HTERT RPE-1 (cell line): Measurements from ENCODE around the gene CREG2.
"Not testable (repeated sequence)": the region's sequence is repeated elsewhere in the genome, so short reads cannot be mapped to it uniquely, and the experiment has no call there.

Source experiments
- in situ Hi-C: fragments of 300-500 bp; cut with MboI; formaldehyde crosslinking; loops from 4 replicates; pipeline ENCODE4 v1.14.3; 2020; ENCODE audit warnings: low sequenced_read_pairs

Gene CREG2

GRCh38 chr2:101352631-101353030 is 34.7 kb downstream of the CREG2 start:
- in situ Hi-C loops: not testable (repeated sequence)

GRCh38 chr2:101351207-101351606 is 36.1 kb downstream of the CREG2 start:
- in situ Hi-C loops: no loop called here

- in situ Hi-C loops: no loop called here
Observed at GRCh38 chr2:101349893-101350662, 37.2 kb downstream of the CREG2 start.

DNA sequence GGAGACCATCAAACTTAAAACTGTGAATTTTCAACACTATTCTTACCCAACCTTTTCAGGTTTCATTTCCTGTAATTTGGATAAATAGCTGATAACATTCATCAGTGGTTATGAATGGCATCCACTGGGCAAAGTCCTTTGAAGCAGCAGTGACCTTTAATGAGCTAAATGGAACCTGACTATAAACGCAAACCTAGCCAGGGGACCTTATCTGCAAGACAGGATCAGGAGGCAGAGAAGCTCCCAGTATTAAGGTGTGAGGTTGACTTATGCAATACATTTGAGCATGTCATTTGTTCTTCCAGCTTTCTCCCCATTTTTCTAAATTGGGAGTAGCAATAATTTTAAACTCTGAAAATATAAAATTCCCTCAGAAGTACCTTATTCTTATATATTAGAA is 38.4 kb downstream of the CREG2 start:
- in situ Hi-C loops: no loop called here

GRCh38 chr2:101346909-101347308 is 40.4 kb downstream of the CREG2 start:
- in situ Hi-C loops: no loop called here

DNA sequence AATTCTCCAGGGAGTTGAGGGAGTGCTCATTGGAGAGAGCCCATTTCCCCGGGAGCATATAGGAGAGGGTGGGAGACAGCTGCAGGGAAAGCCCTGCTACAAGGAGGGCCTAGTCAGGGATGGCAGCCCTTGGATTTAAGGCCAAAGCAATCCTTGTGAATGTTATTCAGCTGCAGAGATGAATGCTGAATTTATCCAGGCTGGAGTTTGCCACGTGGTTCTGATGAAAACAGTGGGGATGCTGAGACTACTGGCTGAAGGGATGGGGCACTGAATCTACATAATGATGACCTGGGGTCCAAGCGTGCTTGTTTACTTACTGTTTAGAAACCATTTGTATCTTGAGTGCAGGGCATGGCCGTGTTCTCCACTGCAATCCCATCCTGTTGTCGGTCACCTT is 43.2 kb downstream of the CREG2 start:
- in situ Hi-C loops: no loop called here

DNA sequence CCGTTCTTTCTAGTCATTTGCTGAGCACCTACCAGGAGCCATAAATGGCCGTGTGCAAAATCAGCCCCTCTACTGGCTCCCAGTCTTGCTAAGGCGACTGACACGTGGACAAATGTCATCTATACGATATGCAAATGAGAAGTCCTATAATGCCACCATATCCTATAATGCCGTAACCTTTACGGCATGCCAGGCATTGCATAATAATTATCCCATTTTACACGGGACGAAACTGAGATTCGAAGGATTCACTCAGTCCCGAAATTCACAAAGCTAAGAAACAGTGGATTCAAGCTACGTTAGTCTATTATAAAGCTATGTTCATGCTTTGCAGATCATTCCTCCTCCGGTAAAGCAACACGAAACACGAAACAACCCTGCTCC is 44.7 kb downstream of the CREG2 start:
- in situ Hi-C loops: no loop called here

DNA sequence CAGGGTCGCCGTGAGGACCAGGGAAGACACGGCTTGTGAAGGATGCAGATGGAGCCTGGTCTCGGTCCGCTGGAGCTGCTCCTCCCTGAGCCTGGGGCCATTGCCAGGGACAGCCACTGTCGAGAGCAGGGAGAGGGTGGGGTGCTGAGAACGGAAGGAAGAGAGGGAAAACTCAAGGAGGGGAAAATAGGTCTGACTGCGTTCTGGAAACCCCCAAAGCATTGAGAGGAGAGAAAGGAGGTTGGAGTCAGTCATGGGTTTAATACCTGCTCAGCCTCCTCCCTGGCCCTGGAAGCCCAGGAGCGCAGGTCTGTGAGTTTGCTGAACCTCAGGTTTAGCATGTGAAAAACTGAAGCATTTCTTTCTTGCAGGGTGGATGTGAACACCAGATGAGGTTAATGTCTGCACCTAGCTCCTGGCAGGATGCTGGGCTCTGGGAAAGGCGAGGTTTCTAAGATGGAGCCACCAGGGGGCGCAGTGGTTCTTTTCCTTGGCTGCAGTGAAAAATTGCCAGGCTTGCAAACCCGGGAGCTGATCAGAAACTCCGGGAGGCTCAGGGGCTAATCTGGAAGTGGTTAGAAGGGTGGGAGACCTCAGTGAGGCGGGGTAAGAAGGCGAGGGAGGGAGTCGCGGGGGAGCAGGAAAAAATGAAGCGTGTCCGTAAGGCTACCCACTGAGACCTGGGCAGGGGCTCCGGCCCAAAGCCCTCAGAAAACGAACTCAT is 45.2 kb downstream of the CREG2 start:
- in situ Hi-C loops: no loop called here

- in situ Hi-C loops: no loop called here
Observed at GRCh38 chr2:101341421-101341820, 45.9 kb downstream of the CREG2 start.

- in situ Hi-C loops: no loop called here
Observed at GRCh38 chr2:101340141-101340551, 47.2 kb downstream of the CREG2 start.

DNA sequence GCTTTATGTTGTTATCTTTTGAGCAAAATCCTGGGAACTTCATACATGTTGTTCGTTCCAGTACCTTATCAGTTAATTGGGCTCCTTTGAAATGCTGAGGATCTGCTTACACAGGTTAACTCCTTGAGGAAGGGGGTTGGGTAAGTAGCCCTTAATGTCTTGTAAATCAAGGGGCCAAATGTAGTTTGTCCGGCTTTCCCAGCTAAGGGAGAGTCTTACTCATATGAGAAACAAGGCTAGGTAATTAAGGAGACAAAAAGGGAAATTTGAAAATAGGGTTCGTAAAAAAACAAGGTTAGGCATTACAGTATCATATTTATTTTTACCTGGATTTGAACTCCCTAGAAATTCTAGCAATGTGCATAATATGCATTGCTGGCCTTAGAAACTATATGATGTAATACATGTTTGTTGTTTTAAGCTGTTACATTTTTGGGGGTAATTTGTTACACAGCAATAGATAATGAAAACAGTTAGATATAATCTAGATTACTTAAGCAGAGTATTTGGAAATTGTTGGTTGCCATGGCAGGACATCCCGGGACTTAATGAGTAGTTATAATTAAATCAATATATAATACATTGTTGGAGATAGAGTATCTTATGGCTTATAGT is 47.9 kb downstream of the CREG2 start:
- in situ Hi-C loops: no loop called here

DNA sequence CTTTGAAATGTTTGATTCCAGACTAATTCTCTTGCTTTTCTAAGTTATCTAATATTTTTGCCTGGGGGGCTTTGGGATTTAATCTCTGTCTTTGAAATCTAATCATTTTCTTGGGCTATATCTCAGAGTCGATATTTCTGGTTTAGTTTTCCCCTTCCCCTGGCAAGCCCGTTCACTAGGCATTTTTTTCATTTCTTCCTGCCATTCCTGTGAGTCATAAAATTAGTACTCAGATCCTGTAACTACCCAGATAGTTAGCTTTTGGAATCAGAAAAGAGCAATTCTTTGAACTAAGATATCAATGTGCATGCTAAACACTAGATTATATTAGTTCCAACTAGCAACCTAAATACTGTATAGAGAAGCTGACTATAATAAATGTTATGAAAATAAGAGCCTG is 49.4 kb downstream of the CREG2 start:
- in situ Hi-C loops: no loop called here

DNA sequence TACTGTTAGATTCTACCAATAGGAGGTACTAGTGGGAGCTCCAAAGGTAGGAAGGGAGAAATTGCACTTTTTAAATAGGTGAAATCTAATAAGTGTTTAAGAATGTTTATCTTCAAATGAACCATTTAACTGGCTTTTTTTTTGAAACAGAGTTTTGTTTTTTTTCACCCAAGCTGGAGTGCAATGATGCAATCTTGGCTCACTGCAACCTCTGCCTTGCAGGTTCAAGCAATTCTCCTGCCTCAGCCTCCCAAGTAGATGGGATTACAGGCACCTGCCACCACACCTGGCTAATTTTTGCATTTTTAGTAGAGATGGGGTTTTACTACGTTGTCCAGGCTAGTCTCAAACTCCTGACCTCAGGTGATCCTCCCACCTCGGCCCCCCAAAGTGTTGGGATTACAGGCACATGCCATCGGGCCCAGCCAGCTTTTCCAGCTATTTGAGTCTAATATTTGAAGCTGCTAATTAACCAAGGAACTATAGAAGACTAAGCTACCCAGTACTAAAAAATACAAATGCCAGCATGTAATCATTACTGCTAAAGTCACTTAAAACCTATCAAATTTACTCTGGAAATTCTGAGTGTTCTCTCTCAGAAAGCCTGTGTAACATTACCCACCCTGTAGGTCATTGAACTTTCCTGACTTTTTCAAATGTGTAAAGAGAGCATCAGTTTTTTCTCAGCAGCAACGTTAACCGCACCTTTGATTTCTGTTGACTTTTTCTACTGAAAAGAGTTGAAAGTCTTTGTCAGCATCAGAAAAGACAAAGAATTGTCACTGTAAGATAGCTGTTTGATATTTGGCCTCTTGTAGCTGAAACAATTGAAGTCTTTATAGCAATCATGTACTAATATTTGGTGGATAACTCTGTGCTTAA is 54.2 kb downstream of the CREG2 start:
- in situ Hi-C loops: no loop called here

GRCh38 chr2:101331202-101331601 is 56.1 kb downstream of the CREG2 start:
- in situ Hi-C loops: no loop called here

- in situ Hi-C loops: no loop called here
Observed at GRCh38 chr2:101330253-101330933, 56.9 kb downstream of the CREG2 start.

GRCh38 chr2:101329026-101329425 is 58.3 kb downstream of the CREG2 start:
- in situ Hi-C loops: no loop called here

GRCh38 chr2:101328474-101329007 is 58.8 kb downstream of the CREG2 start:
- in situ Hi-C loops: no loop called here

DNA sequence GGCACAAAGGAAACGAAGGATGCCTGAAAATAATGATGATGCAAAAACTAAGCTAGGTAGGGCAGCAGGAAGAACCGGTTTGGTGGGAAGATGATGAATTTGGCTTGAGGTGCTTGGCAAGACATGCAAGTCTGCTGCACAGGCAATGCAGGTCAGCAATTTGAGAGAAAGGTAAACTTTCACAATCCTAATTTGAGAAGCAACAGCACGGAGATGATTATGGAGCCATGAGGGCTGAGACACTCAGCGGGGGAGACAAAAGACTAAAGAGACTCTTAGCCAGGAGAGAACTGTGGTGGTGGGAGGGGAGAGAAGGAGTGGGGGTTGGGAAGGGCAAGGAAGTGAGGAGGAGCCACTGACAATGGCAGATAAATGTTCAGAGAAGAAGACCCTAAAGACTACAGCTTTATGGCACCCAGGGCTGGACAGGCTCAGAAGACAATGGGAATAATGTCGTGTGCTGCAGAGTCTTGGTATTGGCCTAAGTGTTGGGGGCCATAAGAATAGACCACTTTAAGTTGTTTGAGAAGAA is 59.4 kb downstream of the CREG2 start:
- in situ Hi-C loops: no loop called here

GRCh38 chr2:101325425-101325824 is 61.9 kb downstream of the CREG2 start:
- in situ Hi-C loops: no loop called here

DNA sequence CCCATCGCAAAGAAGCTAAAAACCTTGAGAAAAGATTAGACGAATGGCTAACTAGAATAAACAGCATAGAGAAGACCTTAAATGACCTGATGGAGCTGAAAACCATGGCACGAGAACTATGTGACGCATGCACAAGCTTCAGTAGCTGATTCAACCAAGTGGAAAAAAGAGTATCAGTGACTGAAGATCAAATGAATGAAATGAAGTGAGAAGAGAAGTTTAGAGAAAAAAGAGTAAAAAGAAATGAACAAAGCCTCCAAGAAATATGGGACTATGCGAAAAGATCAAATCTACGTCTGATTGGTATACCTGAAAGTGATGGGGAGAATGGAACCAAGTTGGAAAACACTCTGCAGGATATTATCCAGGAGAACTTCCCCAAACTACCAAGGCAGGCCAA is 70.7 kb downstream of the CREG2 start:
- in situ Hi-C loops: not testable (repeated sequence)
